ENCODE data around the gene TSC2. TPM values are rescaled to one million over a fixed set of nuclear protein-coding genes. Genes with fewer than 3 reads are reported as not detected.

TSC2 gene
- total RNA-seq, 1 experiment from 2014 or later, result 59.3 TPM

DNA sequence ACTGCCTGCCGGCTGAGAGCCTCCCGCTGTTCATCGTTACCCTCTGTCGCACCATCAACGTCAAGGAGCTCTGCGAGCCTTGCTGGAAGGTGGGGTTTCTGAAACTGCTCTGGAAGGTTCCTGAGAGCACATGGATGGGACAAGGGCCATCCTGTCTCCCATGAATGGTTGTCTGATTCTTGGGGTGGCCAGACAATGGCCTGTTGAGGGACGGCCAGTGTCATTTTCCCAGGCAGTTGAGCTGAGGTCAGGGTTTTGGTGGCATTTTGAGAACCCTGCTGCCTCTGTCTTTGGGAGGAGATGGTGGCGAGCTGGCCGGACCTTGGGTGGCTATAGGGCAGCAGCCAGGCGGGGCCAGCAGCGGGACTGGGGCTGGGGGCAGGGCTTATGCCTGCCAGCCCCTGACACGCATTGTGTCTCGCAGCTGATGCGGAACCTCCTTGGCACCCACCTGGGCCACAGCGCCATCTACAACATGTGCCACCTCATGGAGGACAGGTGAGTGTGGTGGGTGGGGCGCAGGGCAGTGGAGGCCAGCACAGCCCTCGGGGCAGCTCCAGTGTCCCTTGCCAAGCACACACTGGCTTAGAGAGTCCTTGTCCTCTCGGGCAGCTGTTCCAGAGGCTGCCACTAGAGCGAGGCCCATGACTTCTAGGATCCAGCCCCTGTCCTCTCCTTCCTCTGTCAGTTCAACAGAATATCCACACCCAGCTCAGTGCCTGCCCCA lies 9.1 kb downstream of the TSC2 start:
- H3K9me2 ChIP-seq (replicated peaks; ENCODE audit: low read length), result no peaks in the 10 kb centered on the region
- POLR2A ChIA-PET (ENCODE audit: unreplicated experiment), result interaction anchor here (0.9 kb wide), 1 partner anchor 9 kb away, joined by 3 read pairs; the partner anchor contains the start of genes NTHL1 and TSC2
- no peaks in the 10 kb centered on the region for H4K20me1 ChIP-seq (ENCODE audit: low read length)
- no peak overlapping the region for H3K9ac ChIP-seq (ENCODE audit: low read length)
- no peaks in the 10 kb centered on the region for H3K79me2 ChIP-seq (ENCODE audit: low read length)
- H3K27me3 ChIP-seq (ENCODE audit: low read length), result no peaks in the 10 kb centered on the region
- CTCF ChIA-PET, result interaction anchor here (0.6 to 1.7 kb wide), 4 partner anchors 25 to 84 kb away, joined by 3 to 4 read pairs (median 4); no protein-coding TSS in a partner anchor
- H2AFZ ChIP-seq (ENCODE audit: low read length), result no peak overlapping the region
- BruUV-seq (replicated peaks), result no TSS peak
- DNase-seq (no peak), ATAC-seq (peak; percentile 77)
- H3K9me3 ChIP-seq (ENCODE audit: low read length), result no peaks in the 10 kb centered on the region
- H3K36me3 ChIP-seq (ENCODE audit: low read depth, low read length), result no peaks in the 10 kb centered on the region; the same call in 1 of the 2 replicates
- H3K27ac ChIP-seq (ENCODE audit: low read length), result no peak overlapping the region
- no peak overlapping the region for H3K4me3 ChIP-seq (ENCODE audit: low read length)
- no peaks in the 10 kb centered on the region for H3K4me1 ChIP-seq (ENCODE audit: insufficient read depth, low read length)
- no peak overlapping the region for H3K4me2 ChIP-seq (ENCODE audit: low read length)
- intact Hi-C loops (cut with micrococcal nuclease), result loop anchor here (2.0 kb wide), 1 partner anchor 34 kb away; no protein-coding TSS in a partner anchor
- H3F3A ChIP-seq (ENCODE audit: low read length, unreplicated experiment), result no peaks in the 10 kb centered on the region
- TF ChIP-seq EZH2phosphoT487 (IDR thresholded peaks at IDR 0.05; ENCODE audit: borderline replicate concordance, low read length) (no peak), EZH2 (IDR thresholded peaks at IDR 0.05; ENCODE audit: low read length, unreplicated experiment) (no peak)
- TF ChIP-seq, protein P1, sequence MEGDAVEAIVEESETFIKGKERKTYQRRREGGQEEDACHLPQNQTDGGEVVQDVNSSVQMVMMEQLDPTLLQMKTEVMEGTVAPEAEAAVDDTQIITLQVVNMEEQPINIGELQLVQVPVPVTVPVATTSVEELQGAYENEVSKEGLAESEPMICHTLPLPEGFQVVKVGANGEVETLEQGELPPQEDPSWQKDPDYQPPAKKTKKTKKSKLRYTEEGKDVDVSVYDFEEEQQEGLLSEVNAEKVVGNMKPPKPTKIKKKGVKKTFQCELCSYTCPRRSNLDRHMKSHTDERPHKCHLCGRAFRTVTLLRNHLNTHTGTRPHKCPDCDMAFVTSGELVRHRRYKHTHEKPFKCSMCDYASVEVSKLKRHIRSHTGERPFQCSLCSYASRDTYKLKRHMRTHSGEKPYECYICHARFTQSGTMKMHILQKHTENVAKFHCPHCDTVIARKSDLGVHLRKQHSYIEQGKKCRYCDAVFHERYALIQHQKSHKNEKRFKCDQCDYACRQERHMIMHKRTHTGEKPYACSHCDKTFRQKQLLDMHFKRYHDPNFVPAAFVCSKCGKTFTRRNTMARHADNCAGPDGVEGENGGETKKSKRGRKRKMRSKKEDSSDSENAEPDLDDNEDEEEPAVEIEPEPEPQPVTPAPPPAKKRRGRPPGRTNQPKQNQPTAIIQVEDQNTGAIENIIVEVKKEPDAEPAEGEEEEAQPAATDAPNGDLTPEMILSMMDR (conservative IDR thresholded peaks at IDR 0.05; ENCODE audit: low read depth, low read length), result peak; percentile 24; the same call in 1 of the 2 replicates

DNA sequence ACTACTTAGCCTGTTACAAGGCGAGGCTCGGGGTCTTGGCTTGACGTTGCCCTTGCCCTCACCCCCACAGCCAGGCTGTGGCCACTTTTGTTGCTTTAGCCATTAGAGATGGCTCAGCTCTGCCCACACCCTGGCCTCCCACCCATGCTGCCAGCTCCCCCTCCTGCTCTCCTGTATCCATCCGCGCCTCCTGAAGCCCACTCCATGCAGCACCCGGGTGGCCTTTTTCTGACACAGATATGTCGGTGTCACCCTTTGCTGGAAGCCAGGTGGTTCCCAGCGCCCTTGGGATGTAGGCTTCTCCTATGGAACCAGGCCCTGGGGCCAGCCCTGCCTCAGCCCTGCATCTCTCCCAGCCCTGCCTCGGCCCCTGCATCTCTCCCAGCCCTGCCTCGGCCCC lies 9.7 kb downstream of the TSC2 start:
- Histone ChIP-seq H3F3A (ENCODE audit: low read length, unreplicated experiment) (no peaks in the 10 kb centered on the region), H3K27ac (ENCODE audit: low read length) (no peak overlapping the region), H3K79me2 (ENCODE audit: low read length) (no peaks in the 10 kb centered on the region), H3K9me2 (replicated peaks; ENCODE audit: low read length) (no peaks in the 10 kb centered on the region), H3K9ac (ENCODE audit: low read length) (no peak overlapping the region), H4K20me1 (ENCODE audit: low read length) (no peaks in the 10 kb centered on the region), H3K9me3 (ENCODE audit: low read length) (no peaks in the 10 kb centered on the region), H3K4me1 (ENCODE audit: insufficient read depth, low read length) (no peaks in the 10 kb centered on the region), H3K4me2 (ENCODE audit: low read length) (no peak overlapping the region), H3K4me3 (ENCODE audit: low read length) (no peak overlapping the region), H3K36me3 (ENCODE audit: low read depth, low read length) (no peaks in the 10 kb centered on the region; the same call in 1 of the 2 replicates), H3K27me3 (ENCODE audit: low read length) (no peaks in the 10 kb centered on the region), H2AFZ (ENCODE audit: low read length) (no peak overlapping the region)
- no peak for DNase-seq
- ATAC-seq, result no peak
- no TSS peak for BruUV-seq (replicated peaks)
- intact Hi-C loops (cut with micrococcal nuclease), result loop anchor here (2.0 kb wide), 1 partner anchor 35 kb away; no protein-coding TSS in a partner anchor
- ChIA-PET POLR2A (ENCODE audit: unreplicated experiment) (interaction anchor here (0.9 kb wide), 1 partner anchor 10 kb away, joined by 3 read pairs; the partner anchor contains the start of genes NTHL1 and TSC2), CTCF (interaction anchor here (0.7 kb wide), 1 partner anchor 25 kb away, joined by 3 read pairs; no protein-coding TSS in a partner anchor)
- TF ChIP-seq, protein P1 (conservative IDR thresholded peaks at IDR 0.05; ENCODE audit: low read depth, low read length), result no peak
- no peak for TF ChIP-seq EZH2 (IDR thresholded peaks at IDR 0.05; ENCODE audit: low read length, unreplicated experiment)
- TF ChIP-seq EZH2phosphoT487 (IDR thresholded peaks at IDR 0.05; ENCODE audit: borderline replicate concordance, low read length), result no peak

DNA sequence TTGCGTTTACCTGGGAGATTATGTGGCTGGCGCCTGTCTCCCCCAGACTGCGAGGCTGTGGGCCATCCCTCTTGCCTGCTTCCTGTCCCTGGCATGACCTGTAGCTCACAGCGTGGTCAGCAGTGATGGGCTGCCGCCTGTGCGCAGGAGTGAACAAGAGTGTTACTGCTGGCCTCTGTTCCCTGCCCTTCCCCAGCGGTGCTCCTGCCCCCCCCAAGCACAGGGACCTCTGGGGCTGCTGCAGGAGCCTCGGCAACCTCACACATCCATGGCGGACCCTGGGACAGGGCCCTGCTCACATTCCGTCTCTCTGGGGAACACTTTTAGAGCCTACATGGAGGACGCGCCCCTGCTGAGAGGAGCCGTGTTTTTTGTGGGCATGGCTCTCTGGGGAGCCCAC lies 10.6 kb downstream of the TSC2 start:
- CTCF ChIA-PET, result no interaction called here
- no peak for ATAC-seq

More for the DNA sequence above, 10.6 kb downstream of the TSC2 start:
- no peaks in the 10 kb centered on the region for H4K20me1 ChIP-seq (ENCODE audit: low read length)
- H3K4me1 ChIP-seq (ENCODE audit: insufficient read depth, low read length), result no peaks in the 10 kb centered on the region
- no peak overlapping the region for H3K27ac ChIP-seq (ENCODE audit: low read length)
- POLR2A ChIA-PET (ENCODE audit: unreplicated experiment), result no interaction called here
- no peak overlapping the region for H3K4me3 ChIP-seq (ENCODE audit: low read length)
- no peak for DNase-seq
- H3K4me2 ChIP-seq (ENCODE audit: low read length), result no peak overlapping the region
- H3K36me3 ChIP-seq (ENCODE audit: low read depth, low read length), result no peaks in the 10 kb centered on the region; the same call in 1 of the 2 replicates
- no peaks in the 10 kb centered on the region for H3K9me3 ChIP-seq (ENCODE audit: low read length)
- TF ChIP-seq EZH2 (IDR thresholded peaks at IDR 0.05; ENCODE audit: low read length, unreplicated experiment) (no peak), EZH2phosphoT487 (IDR thresholded peaks at IDR 0.05; ENCODE audit: borderline replicate concordance, low read length) (no peak)
- no peak overlapping the region for H3K9ac ChIP-seq (ENCODE audit: low read length)
- no TSS peak for BruUV-seq (replicated peaks)
- H2AFZ ChIP-seq (ENCODE audit: low read length), result no peak overlapping the region
- H3K79me2 ChIP-seq (ENCODE audit: low read length), result no peaks in the 10 kb centered on the region
- no peaks in the 10 kb centered on the region for H3F3A ChIP-seq (ENCODE audit: low read length, unreplicated experiment)
- intact Hi-C loops (cut with micrococcal nuclease), result no loop called here
- H3K9me2 ChIP-seq (replicated peaks; ENCODE audit: low read length), result no peaks in the 10 kb centered on the region
- H3K27me3 ChIP-seq (ENCODE audit: low read length), result no peaks in the 10 kb centered on the region

All from PC-3 (cell line).